ENCODE measurements around the gene LYPLA2. TPM values are rescaled to one million over a fixed set of nuclear protein-coding genes. Genes with fewer than 3 reads are reported as not detected.

The LYPLA2 gene
- total and polyA plus RNA-seq, 5 donors = 28.5 to 33.3 (median 32.4) TPM

DNA sequence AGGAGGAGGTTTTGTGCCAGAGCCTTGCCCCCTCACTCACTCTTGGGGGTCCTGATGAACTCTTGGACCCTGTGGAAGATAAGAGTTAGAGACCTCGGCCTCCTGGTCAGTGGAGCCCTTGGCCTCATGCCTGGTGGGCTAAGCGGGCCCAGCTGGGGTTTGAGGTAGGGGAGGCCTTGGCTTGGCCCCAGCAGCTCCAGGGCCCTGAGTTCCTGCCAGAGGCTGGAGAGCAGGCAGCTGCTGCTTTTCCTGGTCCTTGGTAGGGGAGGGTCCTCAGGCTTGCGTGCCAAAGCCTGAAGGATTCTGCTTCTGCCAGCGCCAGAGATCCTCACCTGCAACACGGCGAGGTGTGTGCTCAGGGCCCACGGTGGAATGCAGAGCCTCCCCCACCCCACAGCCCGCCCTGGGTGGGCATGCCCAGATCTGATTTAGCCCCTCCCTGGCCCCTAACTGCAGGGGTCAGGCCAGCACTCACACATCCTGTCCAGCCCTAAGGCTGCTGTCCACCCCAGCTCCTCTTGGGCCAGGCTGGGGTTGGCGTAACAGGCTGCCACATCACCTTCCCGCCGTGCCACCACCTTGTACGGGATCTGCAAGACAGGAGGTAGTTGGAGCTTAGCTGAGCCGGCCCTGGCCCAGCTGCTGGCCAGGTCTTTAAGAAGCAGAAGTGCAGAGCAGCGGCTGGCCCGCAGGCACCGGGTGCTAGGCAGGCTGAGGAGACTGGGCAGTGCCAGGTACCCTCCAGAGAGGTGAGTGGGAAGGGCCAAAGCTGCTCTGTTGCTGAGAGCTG is 4.9 kb downstream of the LYPLA2 start:
- H3K4me1 ChIP-seq (ENCODE audit: control insufficient read depth, insufficient read depth, low read length) = peaks cover 3% of the 10 kb centered on the region
- no peaks in the 10 kb centered on the region for H3K27me3 ChIP-seq (ENCODE audit: control insufficient read depth, insufficient read depth)
- WGBS = 77% methylated on average over 16 of the region's 16 CpGs
- no peaks in the 10 kb centered on the region for H3K9me3 ChIP-seq (ENCODE audit: control insufficient read depth, low read length)
- no peak for ATAC-seq
- DNase-seq = no peak
- H3K27ac ChIP-seq (ENCODE audit: low read length) = no peak overlapping the region
- intact Hi-C loops (cut with DNase I) = no loop called here
- H3K4me3 ChIP-seq (ENCODE audit: low read length) = no peak overlapping the region

DNA sequence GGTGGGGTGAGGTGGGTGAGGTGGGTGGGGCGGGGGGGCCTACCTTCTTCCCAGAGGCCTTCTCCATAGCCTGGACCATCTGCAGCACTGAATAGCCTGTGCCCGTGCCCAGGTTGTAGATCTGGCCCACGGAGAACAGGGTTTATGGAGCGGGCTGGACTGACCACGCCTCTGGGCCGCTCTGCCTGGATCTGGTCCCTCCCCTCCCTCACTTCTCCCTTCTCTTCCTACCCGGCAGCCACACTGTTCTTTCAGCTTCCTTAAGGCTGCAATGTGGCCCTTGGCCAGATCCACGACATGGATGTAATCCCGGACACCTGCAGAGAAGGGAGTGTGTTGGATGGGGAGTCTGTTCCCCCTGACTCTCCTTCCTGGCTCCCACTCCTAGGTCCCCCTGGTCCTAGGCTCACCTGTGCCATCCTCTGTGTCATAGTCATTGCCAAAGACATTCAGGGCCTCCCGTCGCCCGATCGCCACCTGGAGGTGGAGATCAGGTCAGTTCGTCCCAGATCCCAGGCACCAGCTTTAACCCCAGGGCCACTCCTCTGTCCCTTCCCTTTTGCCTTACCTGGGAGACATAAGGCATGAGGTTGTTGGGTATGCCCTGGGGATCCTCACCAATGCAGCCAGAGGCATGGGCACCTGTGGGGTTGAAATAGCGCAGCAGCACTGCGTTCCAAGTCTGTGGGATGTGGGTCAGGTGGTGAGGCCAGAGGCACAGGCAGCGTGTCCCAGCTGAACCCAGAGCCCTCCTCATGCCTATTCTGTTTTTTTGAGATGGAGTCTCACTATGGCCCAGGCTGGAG is 5.7 kb downstream of the LYPLA2 start:
- ATAC-seq (no peak), DNase-seq (no peak)
- no peaks in the 10 kb centered on the region for H3K27me3 ChIP-seq (ENCODE audit: control insufficient read depth, insufficient read depth)
- 71% methylated on average over 17 of the region's 17 CpGs for WGBS
- intact Hi-C loops (cut with DNase I) = no loop called here
- H3K9me3 ChIP-seq (ENCODE audit: control insufficient read depth, low read length) = no peaks in the 10 kb centered on the region
- no peak overlapping the region for H3K4me3 ChIP-seq (ENCODE audit: low read length)
- H3K4me1 ChIP-seq (ENCODE audit: control insufficient read depth, insufficient read depth, low read length) = peaks cover 3% of the 10 kb centered on the region
- no peak overlapping the region for H3K27ac ChIP-seq (ENCODE audit: low read length)

DNA sequence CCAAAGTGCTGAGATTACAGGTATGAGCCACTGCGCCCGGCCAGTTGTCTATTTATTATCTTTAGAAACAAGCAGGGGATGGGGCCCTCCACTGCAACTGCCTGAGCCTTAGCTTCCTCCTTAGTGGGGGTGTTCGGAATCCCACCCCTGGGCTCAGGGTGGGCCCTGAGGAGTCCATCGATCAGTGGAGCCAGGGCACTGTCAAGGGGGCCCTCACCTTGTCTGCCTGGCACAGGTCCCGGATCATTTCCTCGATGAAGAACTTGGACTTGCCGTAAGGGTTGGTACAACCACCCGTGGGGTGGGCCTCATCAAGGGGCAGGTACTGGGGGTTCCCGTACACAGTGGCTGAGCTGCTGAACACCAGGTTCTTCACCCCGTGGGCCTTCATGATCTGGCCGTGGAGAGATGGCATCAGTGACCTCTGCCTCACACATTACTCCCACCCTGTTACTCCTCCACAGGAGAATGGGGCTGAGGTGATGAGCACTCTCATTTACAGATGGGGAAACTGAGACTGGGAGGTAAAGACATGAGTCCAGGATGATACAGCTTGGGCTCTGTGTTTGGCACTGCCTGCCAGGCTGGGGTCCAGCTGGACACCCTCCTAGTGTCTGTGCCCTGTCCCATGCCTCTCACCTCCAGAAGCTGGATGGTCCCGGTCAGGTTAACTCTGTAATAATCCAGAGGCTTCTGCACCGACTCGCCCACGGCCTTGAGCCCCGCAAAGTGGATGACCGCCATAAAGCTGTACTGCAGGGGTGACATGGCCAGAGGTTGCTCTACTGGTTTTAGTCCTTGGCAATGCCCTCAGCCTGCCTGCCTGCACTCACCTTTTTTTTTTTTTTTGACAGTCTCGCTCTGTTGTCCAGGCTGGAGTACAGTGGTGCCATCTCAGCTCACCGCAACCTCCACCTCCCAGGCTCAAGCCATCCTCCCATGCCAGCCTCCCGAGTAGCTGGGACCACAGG is 6.8 kb downstream of the LYPLA2 start:
- no peak overlapping the region for H3K27ac ChIP-seq (ENCODE audit: low read length)
- no peak for ATAC-seq
- no peak for DNase-seq
- WGBS = 85% methylated on average over 20 of the region's 20 CpGs
- H3K4me3 ChIP-seq (ENCODE audit: low read length) = no peak overlapping the region
- H3K4me1 ChIP-seq (ENCODE audit: control insufficient read depth, insufficient read depth, low read length) = peaks cover 3% of the 10 kb centered on the region
- intact Hi-C loops (cut with DNase I) = no loop called here
- H3K27me3 ChIP-seq (ENCODE audit: control insufficient read depth, insufficient read depth) = no peaks in the 10 kb centered on the region
- no peaks in the 10 kb centered on the region for H3K9me3 ChIP-seq (ENCODE audit: control insufficient read depth, low read length)

DNA sequence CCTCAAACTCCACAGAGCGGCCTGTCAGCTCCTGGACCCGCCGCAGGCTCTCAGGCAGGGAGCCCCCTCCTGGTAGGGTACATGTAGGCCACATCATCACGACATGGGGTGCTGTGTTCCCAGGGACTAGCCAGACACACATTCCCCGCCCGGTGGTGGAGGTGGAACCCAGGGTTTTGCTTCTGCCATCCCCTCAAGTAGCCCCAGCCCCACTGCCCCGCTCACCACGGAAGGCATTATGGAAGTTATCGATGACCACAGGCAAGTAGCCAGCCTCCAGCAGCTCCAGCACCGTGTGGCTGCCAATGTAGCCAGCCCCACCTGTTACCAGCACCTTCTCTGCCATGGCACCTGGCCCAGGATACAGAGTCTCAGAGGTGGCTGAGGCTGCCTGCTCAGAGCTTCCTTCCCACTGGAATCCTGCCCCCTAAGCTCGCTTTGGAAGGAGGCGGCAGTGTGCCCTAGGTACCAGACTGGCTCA is 7.8 kb downstream of the LYPLA2 start:
- intact Hi-C loops (cut with DNase I) = no loop called here
- no peaks in the 10 kb centered on the region for H3K27me3 ChIP-seq (ENCODE audit: control insufficient read depth, insufficient read depth)
- H3K4me3 ChIP-seq (ENCODE audit: low read length) = no peak overlapping the region
- no peaks in the 10 kb centered on the region for H3K9me3 ChIP-seq (ENCODE audit: control insufficient read depth, low read length)
- DNase-seq (peak in 1 of 3 donors; percentile 20), ATAC-seq (no peak)
- 83% methylated on average over 12 of the region's 12 CpGs for WGBS
- peaks cover 3% of the 10 kb centered on the region for H3K4me1 ChIP-seq (ENCODE audit: control insufficient read depth, insufficient read depth, low read length)
- no peak overlapping the region for H3K27ac ChIP-seq (ENCODE audit: low read length)

DNA sequence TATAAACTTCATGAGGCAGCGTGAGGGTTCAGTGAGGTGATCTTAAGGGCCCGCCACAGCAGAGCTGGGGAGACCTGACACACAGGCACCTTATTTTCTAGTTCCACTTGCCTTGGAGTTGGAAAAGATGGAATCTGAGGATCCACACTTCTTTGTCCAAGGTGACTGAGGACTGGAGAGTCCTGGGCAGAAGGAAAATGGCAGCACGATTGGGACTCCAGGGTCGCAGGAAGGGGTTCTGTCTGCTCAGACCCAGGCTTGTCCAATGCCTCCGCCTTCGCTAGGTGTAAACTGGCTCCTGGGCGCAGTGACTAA is 8.3 kb downstream of the LYPLA2 start:
- no peak overlapping the region for H3K27ac ChIP-seq (ENCODE audit: low read length)
- intact Hi-C loops (cut with DNase I) = no loop called here
- WGBS = 75% methylated on average over 7 of the region's 7 CpGs
- no peak overlapping the region for H3K4me3 ChIP-seq (ENCODE audit: low read length)
- ATAC-seq (no peak), DNase-seq (no peak)
- H3K27me3 ChIP-seq (ENCODE audit: control insufficient read depth, insufficient read depth) = no peaks in the 10 kb centered on the region
- no peaks in the 10 kb centered on the region for H3K9me3 ChIP-seq (ENCODE audit: control insufficient read depth, low read length)
- H3K4me1 ChIP-seq (ENCODE audit: control insufficient read depth, insufficient read depth, low read length) = peaks cover 3% of the 10 kb centered on the region

DNA sequence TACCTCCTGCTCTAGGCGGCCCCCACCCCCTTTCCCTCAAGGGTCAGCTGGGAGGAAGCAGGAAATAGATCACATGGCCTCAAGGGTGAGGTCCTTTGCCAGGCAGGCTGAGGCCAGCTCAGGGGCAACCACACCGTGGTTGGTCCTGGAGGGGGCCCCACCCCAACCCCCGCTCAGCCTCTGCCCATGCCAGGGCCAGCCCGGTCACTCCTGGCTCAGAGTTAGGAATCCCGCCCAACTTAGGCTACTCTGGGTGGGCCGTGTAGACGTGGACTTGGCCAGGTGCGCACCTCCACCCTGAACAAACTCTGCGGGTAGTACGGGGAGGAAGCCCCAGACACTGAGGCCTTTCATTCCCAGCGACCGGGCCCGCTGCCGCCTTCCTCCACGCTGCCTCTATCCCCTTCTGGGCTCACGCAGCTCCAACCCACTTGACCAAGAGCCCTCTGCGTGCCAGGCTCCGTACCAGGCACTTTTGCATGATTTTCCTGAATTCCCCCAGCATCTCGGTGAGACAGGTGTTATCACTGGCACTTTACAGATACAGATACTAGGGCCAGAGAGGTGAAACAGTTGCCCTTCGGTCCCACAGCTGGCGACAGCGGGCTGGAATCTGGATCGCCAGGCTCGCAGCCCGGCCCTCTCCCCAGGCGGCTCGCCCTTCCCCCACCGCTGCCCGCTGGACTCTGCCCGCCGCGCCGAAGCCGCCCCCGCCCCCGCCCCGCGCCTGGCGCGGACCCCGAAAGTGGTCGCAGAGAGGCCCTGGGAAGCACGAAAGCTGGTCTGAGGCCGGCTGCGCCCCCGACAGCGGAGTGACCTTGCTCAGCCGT is 8.8 kb downstream of the LYPLA2 start:
- peak overlapping the region; percentile 81 for H3K4me3 ChIP-seq (ENCODE audit: low read length)
- H3K27ac ChIP-seq (ENCODE audit: low read length) = peak overlapping the region; percentile 43
- 4% methylated on average over 48 of the region's 48 CpGs for WGBS
- no peaks in the 10 kb centered on the region for H3K9me3 ChIP-seq (ENCODE audit: control insufficient read depth, low read length)
- peaks cover 3% of the 10 kb centered on the region for H3K4me1 ChIP-seq (ENCODE audit: control insufficient read depth, insufficient read depth, low read length)
- intact Hi-C loops (cut with DNase I) = loop anchor here in 1 of 4 donors (10.0 kb wide), 1 partner anchor 65 kb away; the partner anchor contains the start of gene FUCA1
- no peaks in the 10 kb centered on the region for H3K27me3 ChIP-seq (ENCODE audit: control insufficient read depth, insufficient read depth)
- peak; percentile 20 to 63 for ATAC-seq
- peak; percentile 68 to 83 (median 76) for DNase-seq

DNA sequence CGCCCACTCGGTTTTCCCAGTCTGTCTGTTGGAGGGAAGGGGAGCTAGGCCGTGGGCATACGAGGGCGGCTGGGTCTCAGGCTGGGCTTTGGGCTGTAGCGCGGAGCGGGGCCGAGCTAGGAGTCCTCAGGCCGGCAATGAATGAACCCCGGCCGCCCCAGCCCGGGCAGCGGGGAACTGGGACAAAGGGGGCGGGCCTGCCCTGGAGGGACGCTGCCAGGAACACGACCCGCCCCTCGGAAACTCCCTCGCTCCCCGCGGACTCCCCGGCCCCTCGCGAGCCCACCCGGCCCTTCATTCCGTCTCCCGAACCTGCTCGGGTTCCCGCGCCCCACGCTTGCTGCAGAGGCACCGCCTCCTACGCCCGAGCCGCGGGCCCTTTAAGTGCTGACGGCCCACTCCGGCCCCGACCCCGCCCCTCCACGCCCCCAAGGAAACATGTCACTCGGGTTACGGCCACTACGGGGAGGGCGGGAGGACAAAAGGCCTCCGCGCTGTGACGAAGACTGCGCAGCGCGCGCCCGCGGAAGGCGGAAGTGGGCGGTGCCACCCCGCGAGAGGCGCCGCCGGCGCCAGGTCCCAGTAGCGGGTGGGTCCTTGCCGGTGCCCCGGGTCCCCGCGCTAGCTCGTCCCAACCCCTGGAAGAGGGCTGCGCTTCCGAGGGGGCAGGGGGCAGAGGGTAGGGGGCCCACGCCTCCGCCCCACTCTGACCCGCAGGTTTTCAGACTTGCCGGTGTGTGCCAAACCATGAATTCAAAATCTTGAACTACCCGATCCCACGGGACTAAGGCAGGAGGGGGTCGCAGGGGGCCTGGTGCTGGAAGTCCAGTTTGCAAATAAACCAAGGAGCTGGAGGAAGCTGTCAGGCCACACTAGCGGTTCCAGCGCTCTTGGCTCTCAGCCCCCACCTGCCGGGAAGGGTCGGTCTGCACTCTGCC is 9.7 kb downstream of the LYPLA2 start, which contains the start of gene GALE:
Gene GALE (minus strand): TSS at position 355 of the 938 bp plus-strand sequence. CDS start 1,747 bp downstream, outside the sequence.
- Histone ChIP-seq H3K4me3 (ENCODE audit: low read length) (peak within 1 kb of the TSS; percentile 81), H3K4me1 (ENCODE audit: control insufficient read depth, insufficient read depth, low read length) (peaks cover 3% of the 10 kb centered on the region), H3K27me3 (ENCODE audit: control insufficient read depth, insufficient read depth) (no peaks in the 10 kb centered on the region), H3K27ac (ENCODE audit: low read length) (peak within 1 kb of the TSS; percentile 43), H3K9me3 (ENCODE audit: control insufficient read depth, low read length) (no peaks in the 10 kb centered on the region)
- intact Hi-C loops (cut with DNase I) = loop anchor here in 1 of 4 donors (10.0 kb wide), 1 partner anchor 64 kb away; the partner anchor contains the start of gene FUCA1
- DNase-seq (peak; percentile 98 to 99 (median 99)), ATAC-seq (peak; percentile 95 to 96)
- WGBS = under 1% methylated on average over 82 of the region's 82 CpGs

DNA sequence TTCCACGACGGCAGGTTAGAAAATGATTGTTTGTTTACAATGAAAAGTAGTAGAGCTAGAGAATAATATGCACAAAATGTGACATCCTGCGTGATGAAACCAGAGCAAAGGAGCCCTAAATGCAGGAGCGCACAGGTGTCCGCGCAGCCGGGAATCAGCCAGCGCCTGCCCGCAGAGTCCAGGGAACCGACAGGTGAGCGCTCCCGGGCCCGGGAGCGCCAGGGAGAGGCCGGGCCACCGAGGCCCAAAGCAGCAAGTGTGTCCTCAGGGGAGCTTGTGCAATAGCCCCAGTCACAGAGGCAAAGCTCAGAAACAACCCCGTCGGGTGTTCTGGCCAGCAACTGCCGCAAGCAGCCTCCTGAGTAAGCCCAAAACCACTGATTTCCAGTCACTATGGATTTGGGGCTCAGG is 10.4 kb downstream of the LYPLA2 start:
- H3K27me3 ChIP-seq (ENCODE audit: control insufficient read depth, insufficient read depth) = no peaks in the 10 kb centered on the region
- ATAC-seq (no peak), DNase-seq (peak in 1 of 3 donors; percentile 30)
- intact Hi-C loops (cut with DNase I) = loop anchor here in 1 of 4 donors (10.0 kb wide), 1 partner anchor 63 kb away; the partner anchor contains the start of gene FUCA1
- no peak overlapping the region for H3K27ac ChIP-seq (ENCODE audit: low read length)
- H3K4me3 ChIP-seq (ENCODE audit: low read length) = peak overlapping the region; percentile 81
- H3K9me3 ChIP-seq (ENCODE audit: control insufficient read depth, low read length) = no peaks in the 10 kb centered on the region
- WGBS = 23% methylated on average over 19 of the region's 19 CpGs
- peaks cover 3% of the 10 kb centered on the region for H3K4me1 ChIP-seq (ENCODE audit: control insufficient read depth, insufficient read depth, low read length)

DNA sequence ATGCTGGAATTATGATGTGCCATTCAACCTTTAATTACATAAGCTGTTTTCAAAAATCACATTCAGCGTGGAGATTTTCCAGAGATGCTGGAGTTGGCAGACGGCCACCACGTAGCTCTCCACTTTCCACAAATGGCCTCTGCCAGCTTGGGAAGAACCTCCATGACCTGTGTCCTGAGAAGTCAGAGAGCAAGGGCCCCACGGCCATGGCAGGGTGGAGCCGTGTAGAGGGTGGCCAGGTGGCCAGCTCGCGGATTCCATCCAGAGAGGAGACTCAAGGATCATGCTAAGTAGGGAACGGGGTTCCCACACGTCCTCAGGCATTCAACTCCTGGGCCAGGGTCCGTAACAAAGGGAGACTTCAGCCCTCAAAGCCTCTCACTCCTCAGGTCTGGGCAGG is 10.9 kb downstream of the LYPLA2 start:
- H3K4me3 ChIP-seq (ENCODE audit: low read length) = no peak overlapping the region
- H3K27me3 ChIP-seq (ENCODE audit: control insufficient read depth, insufficient read depth) = no peaks in the 10 kb centered on the region
- ATAC-seq (no peak), DNase-seq (no peak)
- no peak overlapping the region for H3K27ac ChIP-seq (ENCODE audit: low read length)
- intact Hi-C loops (cut with DNase I) = loop anchor here in 1 of 4 donors (10.0 kb wide), 1 partner anchor 63 kb away; the partner anchor contains the start of gene FUCA1
- no peaks in the 10 kb centered on the region for H3K9me3 ChIP-seq (ENCODE audit: control insufficient read depth, low read length)
- H3K4me1 ChIP-seq (ENCODE audit: control insufficient read depth, insufficient read depth, low read length) = peaks cover 3% of the 10 kb centered on the region
- 67% methylated on average over 10 of the region's 10 CpGs for WGBS

All from right cardiac atrium (tissue), 5 donors.